H4 (cell line): Measurements from ENCODE around the gene KLHL25. TPM values are rescaled to one million over a fixed set of nuclear protein-coding genes. Genes with fewer than 3 reads are reported as not detected.

ENCODE experiments used
- DNase-seq: peaks from one replicate; pipeline ENCODE4 v3.0.0-alpha.2; 2015; ENCODE audit warnings: low spot score
- total RNA-seq: library from RNA; depleted of rRNA; stranded (reverse); fragments of >200 nt; shearing (Covaris generic); gene quantifications from 2 replicates; pipeline ENCODE4 v1.2.3, GENCODE V29; 2014

Gene KLHL25
- total RNA-seq, 1 experiment from 2014 or later, result 2.4 TPM

DNA sequence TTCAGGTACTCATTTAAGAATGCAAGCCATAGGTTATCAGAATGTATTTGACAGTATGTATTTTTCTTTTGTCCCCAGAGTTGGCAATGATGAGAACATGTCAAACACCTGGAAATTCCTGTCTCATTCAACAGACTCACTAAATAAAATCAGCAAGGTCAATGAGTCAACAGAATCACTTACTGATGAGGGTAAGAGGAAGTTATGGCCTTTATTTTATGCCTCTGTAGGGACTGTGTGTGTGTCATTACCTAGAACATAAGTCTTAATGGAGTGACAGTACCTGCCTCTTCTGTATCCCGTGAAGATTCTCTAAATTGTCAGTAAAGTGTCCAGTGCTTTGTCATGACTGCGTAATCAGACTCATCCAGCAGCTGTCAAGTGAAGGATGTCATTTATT is 77.5 kb downstream of the KLHL25 start:
- DNase-seq, result no peak

- DNase-seq, result no peak
These were observed 78.5 kb downstream of the KLHL25 start for GRCh38 chr15:85716261-85716660.

GRCh38 chr15:85711580-85712192 is 83.0 kb downstream of the KLHL25 start:
- DNase-seq, result no peak

DNA sequence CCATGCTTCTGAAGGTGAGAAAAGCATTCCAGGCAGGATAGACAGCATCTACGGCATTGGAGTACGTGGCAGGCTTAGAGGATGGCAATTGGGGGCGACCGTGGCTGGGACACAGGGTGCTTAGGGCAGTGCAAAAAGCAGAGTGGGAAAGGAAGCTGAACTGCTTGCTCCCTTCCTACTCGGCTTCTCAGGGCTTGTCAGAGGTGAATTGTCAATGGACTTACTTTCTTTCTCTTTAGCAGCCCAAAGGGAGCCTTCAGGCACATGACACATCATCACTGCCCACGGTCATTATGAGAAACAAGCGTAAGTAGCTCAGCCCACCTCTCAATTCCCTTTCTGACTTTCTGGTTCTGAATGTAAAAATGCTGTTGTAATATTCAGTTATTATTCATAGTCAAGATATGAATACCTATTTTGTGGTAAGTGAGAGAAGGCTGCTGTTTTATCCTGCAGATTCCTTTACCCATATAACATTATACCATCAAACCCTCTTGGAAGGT is 84.3 kb downstream of the KLHL25 start:
- DNase-seq, result no peak
